SU-DHL-6 (cell line): ENCODE data around the gene SLC7A4.

ENCODE experiments used
- H2AFZ ChIP-seq: fragments of 200-600 bp; sonication (generic); 2 replicates; pipeline ENCODE4 v1.6.1; 2014; ENCODE audit warnings: low read depth, mild to moderate bottlenecking, moderate library complexity, mixed read lengths, antibody characterized with exemption, low read length; ENCODE audit not compliant: severe bottlenecking
- H3F3A ChIP-seq: fragments of 200-600 bp; shearing (Covaris generic); 2 replicates; pipeline ENCODE4 v1.6.0; 2016; ENCODE audit warnings: antibody characterized with exemption, mild to moderate bottlenecking; ENCODE audit not compliant: insufficient read depth
- H3K27ac ChIP-seq: fragments of 200-600 bp; sonication (generic); 2 replicates; pipeline ENCODE4 v1.5.1; 2016; ENCODE audit warnings: low read depth, mild to moderate bottlenecking, low read length, moderate library complexity, mixed read lengths
- H3K27me3 ChIP-seq: fragments of 200-600 bp; sonication (generic), shearing (Covaris generic); 2 replicates; pipeline ENCODE4 v1.6.0; 2014; ENCODE audit warnings: mild to moderate bottlenecking, low read length
- H3K36me3 ChIP-seq: fragments of 200-600 bp; sonication (generic); 2 replicates; pipeline ENCODE4 v1.6.1; 2014; ENCODE audit warnings: mild to moderate bottlenecking, low read length, mixed read lengths
- H3K4me2 ChIP-seq: fragments of 300-600, 200-600 bp; shearing (Covaris generic), sonication (generic); 2 replicates; pipeline ENCODE4 v1.6.0; 2014; ENCODE audit warnings: low read length, low read depth, mild to moderate bottlenecking; ENCODE audit not compliant: poor library complexity, severe bottlenecking
- H3K4me3 ChIP-seq: fragments of 200-600 bp; sonication (generic); 2 replicates; pipeline ENCODE4 v1.5.1; 2014; ENCODE audit warnings: antibody characterized with exemption, low read length, mild to moderate bottlenecking, mixed read lengths; ENCODE audit not compliant: insufficient read depth, poor library complexity, severe bottlenecking
- H3K79me2 ChIP-seq: fragments of 200-600 bp; sonication (generic); 2 replicates; pipeline ENCODE4 v1.6.1; 2014; ENCODE audit warnings: mild to moderate bottlenecking, low read length, moderate library complexity; ENCODE audit not compliant: insufficient read depth
- H3K9ac ChIP-seq: fragments of 200-600 bp; sonication (generic); 2 replicates; pipeline ENCODE4 v1.7.0; 2014; ENCODE audit warnings: mild to moderate bottlenecking, low read length
- H3K9me2 ChIP-seq: fragments of 200-600 bp; sonication (generic); replicated peaks from 2 replicates; pipeline ENCODE4 v1.6.1; 2014; ENCODE audit warnings: low read length; ENCODE audit not compliant: insufficient read depth
- H3K9me3 ChIP-seq: fragments of 200-600 bp; sonication (generic); 2 replicates; pipeline ENCODE4 v1.6.1; 2014; ENCODE audit warnings: low read length, mixed read lengths; ENCODE audit not compliant: insufficient read depth
- H4K20me1 ChIP-seq: fragments of 200-600 bp; sonication (generic); 2 replicates; pipeline ENCODE4 v1.6.1; 2014; ENCODE audit warnings: low read depth, mild to moderate bottlenecking, antibody characterized with exemption, low read length, moderate library complexity, mixed read lengths
- EZH2phosphoT487 ChIP-seq: fragments of 200-600 bp; sonication (generic), shearing (Covaris generic); conservative IDR thresholded peaks from 2 replicates; pipeline ENCODE4 v1.6.1; 2018; ENCODE audit warnings: mild to moderate bottlenecking, antibody characterized with exemption, low read length, moderate library complexity, mixed read lengths
- TF ChIP-seq, protein P1 (sequence below): fragments of 200-600 bp; sonication (generic); IDR thresholded peaks from one replicate; pipeline ENCODE4 v1.5.1; 2017; ENCODE audit warnings: antibody characterized with exemption, mild to moderate bottlenecking, low read length, moderate library complexity; ENCODE audit not compliant: insufficient read depth, poor library complexity, severe bottlenecking

SLC7A4 gene

GRCh38 chr22:20991252-20992055 lies 40.9 kb downstream of the SLC7A4 start:
- H3K4me3 ChIP-seq: no peak overlapping the region
- H3K4me2 ChIP-seq: no peak overlapping the region
- H3F3A ChIP-seq: no peaks in the 10 kb centered on the region
- no peak overlapping the region for H2AFZ ChIP-seq
- no peak for TF ChIP-seq EZH2phosphoT487
- H3K79me2 ChIP-seq: no peaks in the 10 kb centered on the region
- H3K9me2 ChIP-seq: no peaks in the 10 kb centered on the region
- no peaks in the 10 kb centered on the region for H4K20me1 ChIP-seq
- no peak overlapping the region for H3K9ac ChIP-seq
- no peaks in the 10 kb centered on the region for H3K27me3 ChIP-seq
- H3K36me3 ChIP-seq: no peaks in the 10 kb centered on the region
- H3K9me3 ChIP-seq: no peaks in the 10 kb centered on the region
- no peak overlapping the region for H3K27ac ChIP-seq

- Histone ChIP-seq H3K27ac (no peak overlapping the region), H3K79me2 (no peaks in the 10 kb centered on the region), H3K36me3 (no peaks in the 10 kb centered on the region), H3K27me3 (no peaks in the 10 kb centered on the region), H3K9me3 (no peaks in the 10 kb centered on the region), H3K9me2 (no peaks in the 10 kb centered on the region), H3K4me3 (no peak overlapping the region), H3F3A (no peaks in the 10 kb centered on the region), H3K4me2 (no peak overlapping the region), H2AFZ (no peak overlapping the region), H4K20me1 (no peaks in the 10 kb centered on the region), H3K9ac (no peak overlapping the region)
- TF ChIP-seq EZH2phosphoT487: no peak
Measured at GRCh38 chr22:20990184-20991180, 41.9 kb downstream of the SLC7A4 start.

DNA sequence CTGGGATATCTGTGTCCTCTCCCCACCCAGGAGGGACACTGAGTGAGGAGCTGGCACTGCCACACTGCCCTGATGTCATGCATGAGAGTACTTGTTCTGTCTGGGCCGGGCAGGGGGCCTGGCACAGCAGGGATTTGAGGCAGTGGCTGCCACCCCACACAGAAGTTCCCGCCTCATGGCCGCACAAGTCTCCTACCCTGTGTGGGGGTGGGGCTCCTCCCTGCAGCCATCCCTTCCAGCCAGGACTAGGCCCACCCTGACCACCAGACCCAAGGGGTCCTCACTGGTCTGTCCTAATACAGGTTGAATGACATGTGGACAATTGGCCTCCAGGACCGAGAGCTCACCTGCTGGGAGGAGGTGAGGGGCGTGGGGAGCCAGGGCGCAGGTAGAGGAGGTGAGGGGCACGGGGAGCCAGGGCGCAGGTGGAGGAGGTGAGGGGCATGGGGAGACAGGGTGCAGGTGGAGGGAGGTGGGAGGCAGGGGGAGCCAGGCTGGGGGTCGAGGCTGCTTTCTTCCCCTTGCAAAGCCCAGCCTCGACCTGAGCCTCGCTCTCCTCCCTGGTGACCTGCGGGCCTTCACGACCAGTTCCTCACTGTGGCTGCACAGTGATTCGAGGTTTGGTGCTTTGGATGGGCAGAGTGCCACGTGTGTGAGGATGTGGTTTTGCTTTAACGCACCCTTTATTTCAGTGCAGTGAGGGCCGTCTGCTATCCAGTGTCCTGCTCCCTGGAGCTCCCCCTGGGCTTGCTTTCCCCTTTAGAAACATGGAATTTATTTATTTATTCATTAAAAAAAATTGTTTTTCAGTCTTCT lies 42.8 kb downstream of the SLC7A4 start:
- H3K36me3 ChIP-seq: no peaks in the 10 kb centered on the region
- H3K4me2 ChIP-seq: no peak overlapping the region
- no peak overlapping the region for H3K9ac ChIP-seq

More for the DNA sequence above, 42.8 kb downstream of the SLC7A4 start:
- TF ChIP-seq, protein P1, sequence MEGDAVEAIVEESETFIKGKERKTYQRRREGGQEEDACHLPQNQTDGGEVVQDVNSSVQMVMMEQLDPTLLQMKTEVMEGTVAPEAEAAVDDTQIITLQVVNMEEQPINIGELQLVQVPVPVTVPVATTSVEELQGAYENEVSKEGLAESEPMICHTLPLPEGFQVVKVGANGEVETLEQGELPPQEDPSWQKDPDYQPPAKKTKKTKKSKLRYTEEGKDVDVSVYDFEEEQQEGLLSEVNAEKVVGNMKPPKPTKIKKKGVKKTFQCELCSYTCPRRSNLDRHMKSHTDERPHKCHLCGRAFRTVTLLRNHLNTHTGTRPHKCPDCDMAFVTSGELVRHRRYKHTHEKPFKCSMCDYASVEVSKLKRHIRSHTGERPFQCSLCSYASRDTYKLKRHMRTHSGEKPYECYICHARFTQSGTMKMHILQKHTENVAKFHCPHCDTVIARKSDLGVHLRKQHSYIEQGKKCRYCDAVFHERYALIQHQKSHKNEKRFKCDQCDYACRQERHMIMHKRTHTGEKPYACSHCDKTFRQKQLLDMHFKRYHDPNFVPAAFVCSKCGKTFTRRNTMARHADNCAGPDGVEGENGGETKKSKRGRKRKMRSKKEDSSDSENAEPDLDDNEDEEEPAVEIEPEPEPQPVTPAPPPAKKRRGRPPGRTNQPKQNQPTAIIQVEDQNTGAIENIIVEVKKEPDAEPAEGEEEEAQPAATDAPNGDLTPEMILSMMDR: no peak
- Histone ChIP-seq H3K79me2 (no peaks in the 10 kb centered on the region), H3K9me3 (no peaks in the 10 kb centered on the region), H3K27me3 (no peaks in the 10 kb centered on the region), H2AFZ (no peak overlapping the region), H4K20me1 (no peaks in the 10 kb centered on the region), H3K4me3 (no peak overlapping the region), H3K9me2 (no peaks in the 10 kb centered on the region), H3F3A (no peaks in the 10 kb centered on the region), H3K27ac (no peak overlapping the region)
